CD4-positive, alpha-beta memory T cell (primary cell): ENCODE results near the gene FBXO42. TPM values are rescaled to one million over a fixed set of nuclear protein-coding genes. Genes with fewer than 3 reads are reported as not detected.
A peak's percentile ranks its signal among the peaks of the same experiment; 100 is the strongest.

Source experiments
- CTCF ChIA-PET: fragments of 350-600 bp; sonication (Branson Sonifier 250); formaldehyde crosslinking; loops from one replicate; lab custom pipeline; 2021; ENCODE audit warnings: inconsistent platforms; ENCODE audit not compliant: partially characterized antibody; lab: Charles Lee
- POLR2A ChIA-PET: fragments of 350-600 bp; sonication (Branson Sonifier 250); formaldehyde crosslinking; loops from one replicate; lab custom pipeline; 2021; ENCODE audit not compliant: partially characterized antibody; lab: Charles Lee
- DNase-seq, 5 donors: peaks; one replicate each; pipeline versions ENCODE4 v3.0.0 to v3.0.0-alpha.2; 2020 to 2022; ENCODE audit warnings: mixed read lengths in 1 of 5
- H3K27ac ChIP-seq: one replicate; pipeline ENCODE4 v1.7.0; 2013; ENCODE audit warnings: low read depth, low read length
- H3K27me3 ChIP-seq: 2 replicates; pipeline ENCODE4 v1.7.0; 2013; ENCODE audit warnings: mild to moderate bottlenecking, low read length, moderate library complexity; ENCODE audit not compliant: insufficient read depth
- H3K36me3 ChIP-seq: 2 replicates; pipeline ENCODE4 v1.7.0; 2013; ENCODE audit warnings: mild to moderate bottlenecking, low read length, moderate library complexity; ENCODE audit not compliant: insufficient read depth
- H3K4me1 ChIP-seq: 2 replicates; pipeline ENCODE4 v1.7.0; 2013; ENCODE audit warnings: mild to moderate bottlenecking, low read length, moderate library complexity; ENCODE audit not compliant: insufficient read depth
- H3K4me3 ChIP-seq, 2 donors: one replicate each; pipeline ENCODE4 v1.7.0; 2013; ENCODE audit warnings: low read length in 2 of 2, mild to moderate bottlenecking in 1 of 2
- H3K9me3 ChIP-seq, 2 donors: one replicate each; pipeline ENCODE4 v1.7.0; 2013; ENCODE audit warnings: low read length in 2 of 2, control low read depth in 1 of 2; ENCODE audit not compliant: control insufficient read depth in 1 of 2
- H3K27ac Mint-ChIP-seq, 7 donors: one replicate each; pipeline ENCODE4 v1.8.0; 2020 to 2021; ENCODE audit warnings: mixed read lengths in 7 of 7, mild to moderate bottlenecking in 6 of 7, inconsistent platforms in 3 of 7, moderate library complexity in 3 of 7
- H3K27me3 Mint-ChIP-seq, 2 donors: one replicate each; pipeline ENCODE4 v1.8.0; 2020 to 2021; ENCODE audit warnings: mixed read lengths in 2 of 2
- H3K36me3 Mint-ChIP-seq, 2 donors: one replicate each; pipeline ENCODE4 v1.8.0; 2020 to 2021; ENCODE audit warnings: mixed read lengths in 2 of 2, inconsistent platforms in 1 of 2, mild to moderate bottlenecking in 1 of 2
- H3K4me1 Mint-ChIP-seq, 4 donors: one replicate each; pipeline ENCODE4 v1.8.0; 2020 to 2021; ENCODE audit warnings: mixed read lengths in 4 of 4, mild to moderate bottlenecking in 1 of 4
- H3K4me3 Mint-ChIP-seq, 8 donors: one replicate each; pipeline ENCODE4 v1.8.0; 2020 to 2021; ENCODE audit warnings: mixed read lengths in 8 of 8, mild to moderate bottlenecking in 7 of 8, moderate library complexity in 6 of 8, inconsistent platforms in 3 of 8
- H3K9me3 Mint-ChIP-seq, 8 donors: one replicate each; pipeline ENCODE4 v1.8.0; 2020 to 2021; ENCODE audit warnings: mixed read lengths in 8 of 8, mild to moderate bottlenecking in 5 of 8, inconsistent platforms in 3 of 8, moderate library complexity in 1 of 8
- intact Hi-C: fragments of 100-400 bp; cut with micrococcal nuclease; formaldehyde crosslinking; loops from one replicate; pipeline ENCODE4 v1.15.1; 2023
- polyA plus RNA-seq, 2 donors: library from polyadenylated mRNA; unstranded; fragments of 300-500 nt; fragmentation: Illumina TruSeq; gene quantifications; one replicate each; pipeline ENCODE4 v1.2.3, GENCODE V29; 2021
- total RNA-seq, 2 experiments: library from RNA; stranded (reverse); gene quantifications; one replicate each; pipeline ENCODE4 v1.2.3, GENCODE V29; 2021

Gene FBXO42
- total and polyA plus RNA-seq, 4 experiments from 2014 or later: 18.2 to 25.6 (median 22.2) TPM

DNA sequence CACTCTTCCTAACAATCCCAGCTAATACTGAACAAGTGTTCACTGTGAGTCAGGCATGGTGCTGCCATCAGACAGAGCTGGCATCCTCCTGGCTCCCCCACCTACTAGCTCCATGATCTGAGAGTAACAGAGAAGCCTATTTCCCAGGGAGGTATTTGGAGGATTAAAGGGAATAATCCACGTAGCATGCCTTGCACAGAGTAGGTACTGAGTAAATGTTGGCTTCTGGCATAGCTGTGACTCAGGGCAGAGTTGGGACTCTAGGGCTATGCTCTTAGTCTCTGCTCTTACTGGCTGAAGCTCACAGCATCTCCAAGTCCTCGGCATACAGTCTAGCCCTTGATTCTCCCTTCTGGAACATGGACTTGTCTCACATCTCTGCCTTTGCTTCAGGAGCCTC lies 148.1 kb downstream of the FBXO42 start:
- H3K27ac Mint-ChIP-seq: peak overlapping the region in 2 of 7 donors; percentile 52 to 65
- H3K9me3 ChIP-seq: no peaks in the 10 kb centered on the region
- H3K27ac ChIP-seq: no peak overlapping the region
- POLR2A ChIA-PET: no interaction called here
- no peak overlapping the region for H3K4me3 ChIP-seq
- H3K27me3 Mint-ChIP-seq: no peaks in the 10 kb centered on the region
- peaks cover 20% of the 10 kb centered on the region for H3K4me1 ChIP-seq
- H3K4me3 Mint-ChIP-seq: peak overlapping the region in 1 of 8 donors; percentile 9
- peaks cover 14 to 34% of the 10 kb centered on the region in 2 donors for H3K36me3 Mint-ChIP-seq
- CTCF ChIA-PET: interaction anchor here (1.2 to 5.2 kb wide), 10 partner anchors 9 to 159 kb away, joined by 3 to 31 read pairs (median 5); partner anchors contain the start of gene ARHGEF19
- H3K36me3 ChIP-seq: peaks cover 9% of the 10 kb centered on the region
- intact Hi-C loops: no loop called here
- no peak for DNase-seq
- H3K9me3 Mint-ChIP-seq: peaks cover 0 to 2% (median 0%) of the 10 kb centered on the region in 8 donors
- no peaks in the 10 kb centered on the region for H3K27me3 ChIP-seq
- H3K4me1 Mint-ChIP-seq: peaks cover 1 to 44% (median 15%) of the 10 kb centered on the region in 4 donors

- H3K27me3 Mint-ChIP-seq: no peaks in the 10 kb centered on the region
- H3K4me1 ChIP-seq: peaks cover 20% of the 10 kb centered on the region
- peaks cover 14 to 37% of the 10 kb centered on the region in 2 donors for H3K36me3 Mint-ChIP-seq
- peaks cover 3 to 44% (median 17%) of the 10 kb centered on the region in 4 donors for H3K4me1 Mint-ChIP-seq
- no peak overlapping the region for H3K4me3 Mint-ChIP-seq
- ChIA-PET CTCF (interaction anchor here (1.3 to 5.2 kb wide), 6 partner anchors 9 to 160 kb away, joined by 3 to 31 read pairs (median 6); partner anchors contain the start of gene ARHGEF19), POLR2A (no interaction called here)
- no peaks in the 10 kb centered on the region for H3K27me3 ChIP-seq
- no peak overlapping the region for H3K27ac ChIP-seq
- DNase-seq: no peak
- peaks cover 9% of the 10 kb centered on the region for H3K36me3 ChIP-seq
- intact Hi-C loops: no loop called here
- peaks cover 0 to 2% (median 0%) of the 10 kb centered on the region in 8 donors for H3K9me3 Mint-ChIP-seq
- peak overlapping the region in 4 of 7 donors; percentile 2 to 65 (median 10) for H3K27ac Mint-ChIP-seq
- no peak overlapping the region for H3K4me3 ChIP-seq
- H3K9me3 ChIP-seq: no peaks in the 10 kb centered on the region
Measured at GRCh38 chr1:16203550-16203949, 148.7 kb downstream of the FBXO42 start.

DNA sequence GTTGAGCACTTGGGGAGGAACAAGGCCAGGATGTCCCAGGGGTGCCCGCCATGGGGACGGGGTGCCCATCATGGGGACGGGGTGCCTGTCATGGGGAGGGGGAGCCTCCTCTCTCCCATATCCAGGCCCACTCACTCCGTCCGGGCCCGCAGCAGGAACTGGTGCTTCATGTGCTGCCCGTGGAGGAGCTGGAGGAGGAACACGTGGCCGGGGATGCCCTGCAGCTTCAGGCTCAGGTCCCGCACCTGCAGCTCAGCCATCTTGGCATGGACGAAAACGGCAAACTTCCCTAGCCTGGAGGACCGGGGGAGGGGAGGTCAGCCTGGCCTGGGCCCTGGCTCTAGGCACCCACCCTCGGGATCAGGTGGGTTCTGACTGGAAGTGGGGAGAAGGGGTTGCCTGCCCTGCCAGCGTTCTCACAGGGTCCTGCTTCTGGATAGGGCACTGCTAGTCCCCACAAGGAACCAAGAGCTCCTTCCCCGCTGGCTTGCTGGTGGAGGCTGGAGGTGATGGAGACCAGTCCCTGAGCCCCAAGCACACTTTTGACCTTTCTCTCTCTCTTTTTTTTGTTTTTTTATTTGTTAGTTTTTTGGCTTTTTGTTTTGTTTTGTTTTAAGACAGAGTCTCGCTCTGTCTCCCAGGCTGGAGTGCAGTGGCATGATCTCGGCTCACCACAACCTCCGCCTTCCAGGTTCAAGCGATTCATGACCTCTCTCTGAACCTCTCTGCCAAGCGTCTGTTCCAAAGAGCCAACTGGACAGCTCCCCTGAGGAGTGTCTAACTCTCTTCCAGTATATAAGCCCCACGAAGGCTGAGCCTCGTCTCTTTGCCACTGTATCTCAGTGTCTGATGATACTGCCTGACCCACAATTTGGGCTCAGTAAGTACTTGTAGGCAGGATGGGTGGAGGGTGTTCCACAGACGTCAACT lies 149.7 kb downstream of the FBXO42 start:
- H3K36me3 Mint-ChIP-seq: peaks cover 15 to 44% of the 10 kb centered on the region in 2 donors
- Histone ChIP-seq H3K4me1 (peaks cover 16% of the 10 kb centered on the region), H3K4me3 (no peak overlapping the region), H3K9me3 (no peaks in the 10 kb centered on the region), H3K36me3 (peaks cover 9% of the 10 kb centered on the region), H3K27ac (no peak overlapping the region), H3K27me3 (no peaks in the 10 kb centered on the region)
- H3K4me1 Mint-ChIP-seq: peaks cover 3 to 44% (median 17%) of the 10 kb centered on the region in 4 donors
- ChIA-PET POLR2A (no interaction called here), CTCF (interaction anchor here (1.3 to 5.2 kb wide), 5 partner anchors 10 to 161 kb away, joined by 3 to 31 read pairs (median 7); partner anchors contain the start of gene ARHGEF19)
- peak overlapping the region in 4 of 7 donors; percentile 4 to 68 (median 36) for H3K27ac Mint-ChIP-seq
- DNase-seq: no peak
- intact Hi-C loops: no loop called here
- no peak overlapping the region for H3K4me3 Mint-ChIP-seq
- H3K9me3 Mint-ChIP-seq: peaks cover 0 to 2% (median 0%) of the 10 kb centered on the region in 8 donors
- no peaks in the 10 kb centered on the region for H3K27me3 Mint-ChIP-seq

DNA sequence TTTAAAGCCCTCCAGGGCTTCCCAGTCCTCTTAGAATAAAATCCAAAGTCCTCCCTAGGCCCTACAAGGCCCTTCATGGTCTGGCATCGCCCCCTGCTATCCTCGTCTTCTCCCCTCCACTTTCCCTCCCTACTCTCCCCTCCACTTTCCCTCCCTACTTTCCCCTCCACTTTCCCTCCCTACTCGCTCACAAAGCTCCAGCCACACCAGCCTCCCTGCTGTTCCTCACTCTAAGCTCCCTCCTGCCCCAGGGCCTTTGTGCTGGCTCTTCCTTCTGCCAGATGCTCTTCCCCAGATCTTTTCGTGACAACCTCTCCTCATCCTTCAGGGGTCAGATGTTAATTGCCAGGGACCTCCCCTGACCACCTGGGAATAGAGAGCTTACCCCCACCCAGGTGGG lies 152.6 kb downstream of the FBXO42 start:
- Mint-ChIP-seq H3K27ac (peak overlapping the region in 4 of 7 donors; percentile 37 to 68 (median 58)), H3K9me3 (peaks cover 0 to 2% (median 0%) of the 10 kb centered on the region in 8 donors)

GRCh38 chr1:16199157-16199501 lies 153.2 kb downstream of the FBXO42 start:
- no peak for DNase-seq
- Mint-ChIP-seq H3K4me1 (peaks cover 0 to 21% (median 5%) of the 10 kb centered on the region in 4 donors), H3K9me3 (peaks cover 0 to 2% (median 0%) of the 10 kb centered on the region in 8 donors), H3K27ac (peak overlapping the region in 5 of 7 donors; percentile 5 to 83 (median 52)), H3K36me3 (peaks cover 20 to 36% of the 10 kb centered on the region in 2 donors), H3K4me3 (no peak overlapping the region), H3K27me3 (no peaks in the 10 kb centered on the region)
- CTCF ChIA-PET: no interaction called here
- Histone ChIP-seq H3K27me3 (no peaks in the 10 kb centered on the region), H3K36me3 (peaks cover 9% of the 10 kb centered on the region), H3K4me3 (no peak overlapping the region), H3K4me1 (no peaks in the 10 kb centered on the region), H3K27ac (no peak overlapping the region), H3K9me3 (no peaks in the 10 kb centered on the region)
- POLR2A ChIA-PET: interaction anchor here (0.8 kb wide), 1 partner anchor 18 kb away, joined by 3 read pairs; no protein-coding TSS in a partner anchor
- intact Hi-C loops: no loop called here

More for the DNA sequence above, 152.6 kb downstream of the FBXO42 start:
- Histone ChIP-seq H3K9me3 (no peaks in the 10 kb centered on the region), H3K36me3 (peaks cover 9% of the 10 kb centered on the region), H3K27ac (no peak overlapping the region), H3K4me1 (no peaks in the 10 kb centered on the region), H3K27me3 (no peaks in the 10 kb centered on the region), H3K4me3 (no peak overlapping the region)
- Mint-ChIP-seq H3K4me3 (no peak overlapping the region), H3K27me3 (no peaks in the 10 kb centered on the region), H3K4me1 (peaks cover 0 to 26% (median 5%) of the 10 kb centered on the region in 4 donors), H3K36me3 (peaks cover 22 to 40% of the 10 kb centered on the region in 2 donors)
- ChIA-PET POLR2A (interaction anchor here (0.8 kb wide), 1 partner anchor 18 kb away, joined by 3 read pairs; no protein-coding TSS in a partner anchor), CTCF (interaction anchor here (0.7 to 1.9 kb wide), 3 partner anchors 45 to 127 kb away, joined by 3 to 4 read pairs (median 3); no protein-coding TSS in a partner anchor)
- DNase-seq: no peak
- intact Hi-C loops: no loop called here

GRCh38 chr1:16198444-16199156 lies 153.7 kb downstream of the FBXO42 start:
- H3K27ac ChIP-seq: no peak overlapping the region

More at GRCh38 chr1:16198444-16199156, 153.7 kb downstream of the FBXO42 start:
- Mint-ChIP-seq H3K4me1 (peaks cover 0 to 16% (median 5%) of the 10 kb centered on the region in 4 donors), H3K27ac (peak overlapping the region in 4 of 7 donors; percentile 5 to 88 (median 70)), H3K27me3 (no peaks in the 10 kb centered on the region), H3K9me3 (peaks cover 0 to 2% (median 0%) of the 10 kb centered on the region in 8 donors), H3K36me3 (peaks cover 17 to 31% of the 10 kb centered on the region in 2 donors), H3K4me3 (no peak overlapping the region)
- CTCF ChIA-PET: no interaction called here
- intact Hi-C loops: no loop called here
- no peak overlapping the region for H3K4me3 ChIP-seq
- H3K27me3 ChIP-seq: no peaks in the 10 kb centered on the region
- peaks cover 9% of the 10 kb centered on the region for H3K36me3 ChIP-seq
- no peaks in the 10 kb centered on the region for H3K4me1 ChIP-seq
- no peaks in the 10 kb centered on the region for H3K9me3 ChIP-seq
- no peak for DNase-seq
- POLR2A ChIA-PET: interaction anchor here (0.8 kb wide), 1 partner anchor 28 kb away, joined by 4 read pairs; no protein-coding TSS in a partner anchor
